ENCODE measurements around the gene PARD3.

GRCh38 chr10:34622945-34623344 is 192.2 kb downstream of the PARD3 start:
- TF ChIP-seq POLR2A (IDR thresholded peaks at IDR 0.05; ENCODE audit: low read depth, low read length) (no peak), POLR2AphosphoS5 (IDR thresholded peaks at IDR 0.05; ENCODE audit: low read length) (no peak), SIN3A (IDR thresholded peaks at IDR 0.05; ENCODE audit: low read depth, low read length) (no peak), EGR1 (IDR thresholded peaks at IDR 0.05; ENCODE audit: borderline replicate concordance in 1 of 2, low read depth in 2 of 2, low read length in 2 of 2) (no peak), CTCF (IDR thresholded peaks at IDR 0.05 in 2 of 3, conservative IDR thresholded peaks at IDR 0.05 in 1 of 3; ENCODE audit: control insufficient read depth in 2 of 3, extremely low read depth in 1 of 3, insufficient read depth in 1 of 3, low read depth in 3 of 3, low read length in 3 of 3) (no peak)
- TF ChIP-seq, protein P1, sequence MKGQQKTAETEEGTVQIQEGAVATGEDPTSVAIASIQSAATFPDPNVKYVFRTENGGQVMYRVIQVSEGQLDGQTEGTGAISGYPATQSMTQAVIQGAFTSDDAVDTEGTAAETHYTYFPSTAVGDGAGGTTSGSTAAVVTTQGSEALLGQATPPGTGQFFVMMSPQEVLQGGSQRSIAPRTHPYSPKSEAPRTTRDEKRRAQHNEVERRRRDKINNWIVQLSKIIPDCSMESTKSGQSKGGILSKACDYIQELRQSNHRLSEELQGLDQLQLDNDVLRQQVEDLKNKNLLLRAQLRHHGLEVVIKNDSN (IDR thresholded peaks at IDR 0.05; ENCODE audit: borderline replicate concordance, extremely low read length, insufficient read depth, low read depth, low read length): no peak

All from GM12878 (cell line).